H1 (cell line): ENCODE results near the gene PAOX. TPM values are rescaled to one million over a fixed set of nuclear protein-coding genes. Genes with fewer than 3 reads are reported as not detected.

Experiments used
- CTCF ChIA-PET: fragments of 300-600 bp; sonication (Branson Sonifier 250); formaldehyde crosslinking; loops from one replicate; lab custom pipeline; 2021; ENCODE audit not compliant: partially characterized antibody; lab: Charles Lee
- POLR2A ChIA-PET: fragments of 300-600 bp; sonication (Branson Sonifier 250); formaldehyde crosslinking; loops from one replicate; lab custom pipeline; 2021; ENCODE audit warnings: inconsistent platforms; ENCODE audit not compliant: partially characterized antibody; lab: Charles Lee
- DNase-seq, 2 experiments: peaks; one replicate each; pipeline versions ENCODE4 v3.0.0 to v3.0.0-alpha.2; 2010 to 2022; ENCODE audit warnings: low spot score in 2 of 2, low read depth in 1 of 2, mixed read lengths in 1 of 2
- FAIRE-seq: peaks from 2 replicates; lab custom pipeline; 2011; peaks lifted over from hg19 to GRCh38; lab: Jason Lieb, UNC
- H2AFZ ChIP-seq: 2 replicates; pipeline ENCODE4 v1.8.1; 2012; ENCODE audit warnings: low read length, inconsistent platforms
- H2AK5ac ChIP-seq: 2 replicates; pipeline ENCODE4 v1.6.1; 2013; ENCODE audit warnings: low read depth, low read length
- H2BK120ac ChIP-seq: replicated peaks from 2 replicates; pipeline ENCODE3; 2013; ENCODE audit warnings: low read depth, low read length, inconsistent platforms
- H2BK12ac ChIP-seq: 2 replicates; pipeline ENCODE4 v1.6.1; 2013; ENCODE audit warnings: low read depth, low read length
- H2BK15ac ChIP-seq: 2 replicates; pipeline ENCODE4 v1.6.1; 2013; ENCODE audit warnings: low read length
- H2BK20ac ChIP-seq: 2 replicates; pipeline ENCODE4 v1.6.1; 2013; ENCODE audit warnings: low read length
- H2BK5ac ChIP-seq: 2 replicates; pipeline ENCODE4 v1.6.1; 2013; ENCODE audit warnings: low read depth, low read length
- H3K14ac ChIP-seq: 2 replicates; pipeline ENCODE4 v1.6.1; 2013; ENCODE audit warnings: inconsistent platforms; ENCODE audit not compliant: insufficient read length
- H3K18ac ChIP-seq: 2 replicates; pipeline ENCODE4 v1.6.1; 2013; ENCODE audit warnings: low read length; ENCODE audit errors: extremely low read depth
- H3K23ac ChIP-seq: 2 replicates; pipeline ENCODE4 v1.6.1; 2013; ENCODE audit warnings: inconsistent platforms; ENCODE audit not compliant: insufficient read length
- H3K23me2 ChIP-seq: 2 replicates; pipeline ENCODE4 v1.6.1; 2013; ENCODE audit warnings: low read depth, low read length
- H3K27ac ChIP-seq: 2 replicates; pipeline ENCODE4 v1.6.1; 2011; ENCODE audit warnings: low read depth, low read length, inconsistent platforms
- H3K27me3 ChIP-seq, 4 experiments: replicated peaks in 1 of 4; 1 replicate in 1 of 4; 2 replicates in 3 of 4; pipeline versions ENCODE4 v1.6.1 to v1.8.1; 2011 to 2013; ENCODE audit warnings: low read length in 3 of 4, mild to moderate bottlenecking in 3 of 4, inconsistent platforms in 2 of 4, mixed read lengths in 2 of 4, moderate library complexity in 1 of 4; ENCODE audit not compliant: control insufficient read depth in 3 of 4, insufficient read depth in 3 of 4; ENCODE audit errors: extremely low read depth in 1 of 4
- H3K36me3 ChIP-seq, 4 experiments: 2 replicates each; pipeline versions ENCODE4 v1.6.1 to v1.8.1; 2011 to 2013; ENCODE audit warnings: mild to moderate bottlenecking in 4 of 4, low read length in 3 of 4, moderate library complexity in 2 of 4, control low read depth in 1 of 4, inconsistent platforms in 1 of 4; ENCODE audit not compliant: insufficient read depth in 4 of 4, control insufficient read depth in 2 of 4
- H3K4ac ChIP-seq: replicated peaks from 2 replicates; pipeline ENCODE3; 2013; ENCODE audit warnings: low read length, low read depth, mixed read lengths, inconsistent platforms; ENCODE audit not compliant: insufficient read length
- H3K4me1 ChIP-seq, 4 experiments: replicated peaks in 1 of 4; 1 replicate in 1 of 4; 2 replicates in 3 of 4; pipeline versions ENCODE4 v1.6.1 to v1.8.1; 2011 to 2013; ENCODE audit warnings: low read length in 3 of 4, inconsistent platforms in 2 of 4, mixed read lengths in 1 of 4; ENCODE audit not compliant: insufficient read depth in 4 of 4, control insufficient read depth in 3 of 4
- H3K4me2 ChIP-seq, 2 experiments: 2 replicates each; pipeline versions ENCODE4 v1.6.1 to v1.8.1; 2011 to 2013; ENCODE audit warnings: low read depth in 2 of 2, low read length in 2 of 2, control low read depth in 1 of 2, inconsistent platforms in 1 of 2, mild to moderate bottlenecking in 1 of 2; ENCODE audit not compliant: insufficient read depth in 1 of 2
- H3K4me3 ChIP-seq, 4 experiments: fragments of 200-600, 300-600 bp in 1 of 4; sonication (generic), shearing (Covaris generic), sonication (Bioruptor Twin) in 1 of 4; 2 replicates each; pipeline versions ENCODE4 v1.5.1 to v1.8.1; 2011 to 2016; ENCODE audit warnings: low read length in 4 of 4, low read depth in 3 of 4, control low read depth in 2 of 4, inconsistent platforms in 2 of 4, mild to moderate bottlenecking in 2 of 4, mixed read lengths in 1 of 4, moderate library complexity in 1 of 4; ENCODE audit not compliant: insufficient read depth in 2 of 4; ENCODE audit errors: extremely low read depth in 1 of 4
- H3K56ac ChIP-seq: replicated peaks from 2 replicates; pipeline ENCODE3; 2013; ENCODE audit warnings: low read depth, mild to moderate bottlenecking, mixed read lengths, low read length, inconsistent platforms; ENCODE audit not compliant: insufficient read length
- H3K79me1 ChIP-seq: 2 replicates; pipeline ENCODE4 v1.6.1; 2013; ENCODE audit warnings: low read depth, low read length, control low read depth
- H3K79me2 ChIP-seq, 2 experiments: 2 replicates each; pipeline versions ENCODE4 v1.6.1 to v1.8.1; 2012 to 2013; ENCODE audit warnings: low read length in 2 of 2, mild to moderate bottlenecking in 2 of 2, inconsistent platforms in 1 of 2; ENCODE audit not compliant: insufficient read depth in 2 of 2, control insufficient read depth in 1 of 2
- H3K9ac ChIP-seq, 4 experiments: replicated peaks in 1 of 4; 1 replicate in 1 of 4; 2 replicates in 3 of 4; pipeline versions ENCODE4 v1.6.1 to v1.8.1; 2011 to 2013; ENCODE audit warnings: low read depth in 3 of 4, low read length in 3 of 4, control low read depth in 2 of 4, mild to moderate bottlenecking in 2 of 4, moderate library complexity in 2 of 4, inconsistent platforms in 1 of 4; ENCODE audit errors: extremely low read depth in 1 of 4
- H3K9me3 ChIP-seq, 2 experiments: 2 replicates each; pipeline versions ENCODE4 v1.6.1 to v1.8.1; 2012 to 2013; ENCODE audit warnings: mild to moderate bottlenecking in 2 of 2, moderate library complexity in 2 of 2, control low read depth in 1 of 2, inconsistent platforms in 1 of 2, low read depth in 1 of 2, low read length in 1 of 2, mixed read lengths in 1 of 2; ENCODE audit not compliant: insufficient read depth in 2 of 2
- H4K20me1 ChIP-seq, 2 experiments: replicated peaks in 1 of 2; 2 replicates each; pipeline versions ENCODE3 to v1.8.1; 2011 to 2013; ENCODE audit warnings: inconsistent platforms in 2 of 2, low read length in 2 of 2, mild to moderate bottlenecking in 1 of 2; ENCODE audit not compliant: insufficient read depth in 2 of 2, control insufficient read depth in 1 of 2
- H4K5ac ChIP-seq: 2 replicates; pipeline ENCODE4 v1.6.1; 2013; ENCODE audit warnings: low read length, low read depth, mixed read lengths, inconsistent platforms; ENCODE audit not compliant: insufficient read length
- H4K8ac ChIP-seq: 2 replicates; pipeline ENCODE4 v1.8.0; 2013; ENCODE audit warnings: mild to moderate bottlenecking, moderate library complexity, low read length, inconsistent platforms; ENCODE audit not compliant: insufficient read depth; ENCODE audit errors: extremely low read depth
- H4K91ac ChIP-seq: replicated peaks from 2 replicates; pipeline ENCODE3; 2013; ENCODE audit warnings: low read length, mixed read lengths, inconsistent platforms; ENCODE audit not compliant: insufficient read length
- CTBP2 ChIP-seq: IDR thresholded peaks from 2 replicates; pipeline ENCODE4 v1.7.0; 2011; ENCODE audit warnings: borderline replicate concordance, mild to moderate bottlenecking, moderate library complexity, mixed read lengths, low read length; ENCODE audit not compliant: insufficient read depth, insufficient read length
- EP300 ChIP-seq, 2 experiments: IDR thresholded peaks; 1 replicate in 1 of 2; 2 replicates in 1 of 2; pipeline ENCODE4 v1.6.1; 2011 to 2012; ENCODE audit warnings: low read depth in 2 of 2, low read length in 2 of 2, mild to moderate bottlenecking in 2 of 2, borderline replicate concordance in 1 of 2, inconsistent platforms in 1 of 2, moderate library complexity in 1 of 2
- GTF2F1 ChIP-seq: IDR thresholded peaks from 2 replicates; pipeline ENCODE4 v1.6.1; 2012; ENCODE audit warnings: low read depth, low read length, improper control_type of control experiment, borderline replicate concordance
- JUND ChIP-seq: IDR thresholded peaks from 2 replicates; pipeline ENCODE4 v1.6.1; 2011; ENCODE audit warnings: mild to moderate bottlenecking, improper control_type of control experiment, low read length
- KDM1A ChIP-seq: fragments of 200-600, 300-600 bp; sonication (generic); IDR thresholded peaks from 2 replicates; pipeline ENCODE4 v1.7.1; 2016; ENCODE audit warnings: mild to moderate bottlenecking, low read length, borderline replicate concordance
- NRF1 ChIP-seq: IDR thresholded peaks from 2 replicates; pipeline ENCODE4 v1.6.1; 2011; ENCODE audit warnings: mild to moderate bottlenecking, low read depth, low read length, improper control_type of control experiment
- POU5F1 ChIP-seq: IDR thresholded peaks from 2 replicates; pipeline ENCODE4 v1.6.1; 2011; ENCODE audit warnings: low read depth, mild to moderate bottlenecking, low read length, moderate library complexity
- SAP30 ChIP-seq: fragments of 300-600 bp; sonication (generic); IDR thresholded peaks from 2 replicates; pipeline ENCODE4 v1.7.1; 2012; ENCODE audit warnings: low read length, moderate library complexity, mild to moderate bottlenecking, inconsistent platforms; ENCODE audit not compliant: insufficient read depth, insufficient replicate concordance
- SRF ChIP-seq: IDR thresholded peaks from 2 replicates; pipeline ENCODE4 v1.6.1; 2011; ENCODE audit warnings: mild to moderate bottlenecking, low read depth, low read length, moderate library complexity
- TBP ChIP-seq: IDR thresholded peaks from 2 replicates; pipeline ENCODE4 v1.6.1; 2011; ENCODE audit warnings: low read depth, low read length, improper control_type of control experiment
- YY1 ChIP-seq: IDR thresholded peaks from 2 replicates; pipeline ENCODE4 v1.6.1; 2011; ENCODE audit warnings: low read depth, mild to moderate bottlenecking, low read length
- whole genome bisulfite sequencing, 2 experiments: shearing (Covaris generic) in 1 of 2; methylation state at CpG; one replicate each; pipeline versions ENCODE4 v1.1.6 to v1.1.7; 2013 to 2015; ENCODE audit warnings: low lambda C conversion rate in 2 of 2, mixed read lengths in 2 of 2, inconsistent platforms in 1 of 2, low coverage in 1 of 2, missing lambda C conversion rate in 1 of 2; ENCODE audit not compliant: insufficient replicate concordance in 2 of 2, insufficient coverage in 1 of 2, insufficient read length in 1 of 2; ENCODE audit errors: extremely low coverage in 1 of 2, missing lambda C conversion rate in 1 of 2; 5-methylcytosine and 5-hydroxymethylcytosine counted together
- polyA plus RNA-seq, 7 experiments: library from polyadenylated mRNA; depleted of rRNA in 3 of 7; stranded (reverse) in 5 of 7; unstranded in 2 of 7; fragments of >200 nt in 5 of 7; fragments of 200-250 nt in 2 of 7; gene quantifications; 1 replicate in 5 of 7; 2 replicates in 1 of 7; 4 replicates in 1 of 7; pipeline versions ENCODE4 v1.2.1 to v1.2.3, GENCODE V29; 2011 to 2013; ENCODE audit warnings: missing spikeins in 2 of 7, mixed read lengths in 2 of 7
- total RNA-seq: library from RNA; stranded (reverse); fragmentation: NEBNext Ultra II Directional; extraction: Animal tissue kit (Norgen Biotek cat#: 25700); gene quantifications from 2 replicates; pipeline ENCODE4 v1.2.1, GENCODE V29; 2021

The PAOX gene
- total and polyA plus RNA-seq, 2 of the 8 experiments (the other 6 are each of a cell fraction or from before 2014, with no cell fraction given): 3.7 to 4.3 TPM

- no peak overlapping the region; the same call in 1 of the 2 replicates for H2BK15ac ChIP-seq
- H4K91ac ChIP-seq: peak overlapping the region; percentile 65
- peak overlapping the region; percentile 18; the same call in 1 of the 2 replicates for H2BK12ac ChIP-seq
- no peak overlapping the region for H3K56ac ChIP-seq
- H2AFZ ChIP-seq: no peak overlapping the region
- H4K20me1 ChIP-seq: peaks cover 4 to 12% of the 10 kb centered on the region in 2 experiments
- CTCF ChIA-PET: interaction anchor here (0.7 kb wide), 1 partner anchor 9 kb away, joined by 3 read pairs; no protein-coding TSS in a partner anchor
- H3K36me3 ChIP-seq: no peaks in the 10 kb centered on the region
- 96 to 100% methylated on average over 4 to 8 of the region's 8 CpGs for WGBS, 2 experiments
- no peak overlapping the region for H3K18ac ChIP-seq
- H3K9me3 ChIP-seq: no peaks in the 10 kb centered on the region
- H2AK5ac ChIP-seq: 0 out of 2 replicates have a peak overlapping the region, but pooled peaks have one; percentile 32
- no peak overlapping the region for H3K23ac ChIP-seq
- FAIRE-seq (no peak), DNase-seq (no peak)
- H3K4me2 ChIP-seq: no peak overlapping the region
- no peak overlapping the region for H3K4ac ChIP-seq
- no peak overlapping the region for H2BK20ac ChIP-seq
- no peak overlapping the region for H3K4me3 ChIP-seq
- peaks cover 0 to 21% (median 2%) of the 10 kb centered on the region in 4 experiments; a peak in 4 of 7 replicates for H3K4me1 ChIP-seq
- no peaks in the 10 kb centered on the region for H3K79me1 ChIP-seq
- H3K14ac ChIP-seq: no peak overlapping the region
- H4K5ac ChIP-seq: no peak overlapping the region
- H2BK5ac ChIP-seq: peak overlapping the region; percentile 2; the same call in 1 of the 2 replicates
- no peak overlapping the region for H4K8ac ChIP-seq
- no peaks in the 10 kb centered on the region for H3K79me2 ChIP-seq
- no peak overlapping the region for H3K27ac ChIP-seq
- no peaks in the 10 kb centered on the region; a peak in 3 of 7 replicates for H3K27me3 ChIP-seq
- no peak overlapping the region for H3K9ac ChIP-seq
- peaks cover 4% of the 10 kb centered on the region; the same call in 1 of the 2 replicates for H3K23me2 ChIP-seq
- no peak overlapping the region for H2BK120ac ChIP-seq
- POLR2A ChIA-PET: interaction anchor here (1.1 to 1.3 kb wide), 2 partner anchors 12 to 21 kb away, joined by 3 read pairs; partner anchors contain the start of gene CALY
- no peak for TF ChIP-seq POU5F1
- no peak for TF ChIP-seq CTBP2
- TF ChIP-seq JUND: no peak
- no peak for TF ChIP-seq SRF
- TF ChIP-seq YY1: no peak
- TF ChIP-seq GTF2F1: no peak
- no peak for TF ChIP-seq EP300 (IDR thresholded peaks at IDR 0.05; ENCODE audit: borderline replicate concordance in 1 of 2, low read depth in 2 of 2, low read length in 2 of 2)
- TF ChIP-seq KDM1A: no peak
- no peak for TF ChIP-seq SAP30
- TF ChIP-seq NRF1: no peak
- TF ChIP-seq TBP: no peak
These were observed 29.9 kb upstream of the PAOX start for GRCh38 chr10:133349160-133349568.
